NCI-H524 treated with DMSO at 0.1 percent for 48 hours (cell line): Measurements from ENCODE around the gene CST1.
"Not testable (repeated sequence)": the region's sequence is repeated elsewhere in the genome, so short reads cannot be mapped to it uniquely, and the experiment has no call there.

Experiments used
- DNase-seq: peaks from one replicate; lab custom pipeline; 2025; lab: John Stamatoyannopoulos, UW

The CST1 gene

GRCh38 chr20:23750786-23751185 lies at the start of gene CST1:
TSS of gene CST1 (minus strand) at chr20:23750935. CDS start at chr20:23750866, 69 bp downstream.
- not testable (repeated sequence) for DNase-seq

- not testable (repeated sequence) for DNase-seq
Observed at GRCh38 chr20:23799216-23799847, 48.6 kb upstream of the CST1 start.

- no peak for DNase-seq
Observed at GRCh38 chr20:23795526-23795925, 44.8 kb upstream of the CST1 start.

- DNase-seq = no peak
Observed at GRCh38 chr20:23794841-23795240, 44.1 kb upstream of the CST1 start.

GRCh38 chr20:23794065-23794464 lies 43.3 kb upstream of the CST1 start:
- DNase-seq = no peak

- DNase-seq = no peak
Observed at GRCh38 chr20:23783447-23783846, 32.7 kb upstream of the CST1 start.

GRCh38 chr20:23782366-23782983 lies 31.7 kb upstream of the CST1 start:
- no peak for DNase-seq

- DNase-seq = not testable (repeated sequence)
Observed at GRCh38 chr20:23778676-23779075, 27.9 kb upstream of the CST1 start.

- DNase-seq = not testable (repeated sequence)
Observed at GRCh38 chr20:23777380-23777779, 26.6 kb upstream of the CST1 start.

GRCh38 chr20:23776067-23776771 lies 25.5 kb upstream of the CST1 start:
- DNase-seq = no peak

- DNase-seq = no peak
Observed at GRCh38 chr20:23774081-23774480, 23.3 kb upstream of the CST1 start.

GRCh38 chr20:23773579-23773978 lies 22.8 kb upstream of the CST1 start:
- DNase-seq = no peak

GRCh38 chr20:23773127-23773526 lies 22.4 kb upstream of the CST1 start:
- no peak for DNase-seq

GRCh38 chr20:23772074-23772473 lies 21.3 kb upstream of the CST1 start:
- DNase-seq = no peak

GRCh38 chr20:23770384-23770783 lies 19.6 kb upstream of the CST1 start:
- DNase-seq = no peak

- not testable (repeated sequence) for DNase-seq
Observed at GRCh38 chr20:23768520-23768919, 17.8 kb upstream of the CST1 start.

GRCh38 chr20:23766531-23766930 lies 15.8 kb upstream of the CST1 start:
- no peak for DNase-seq

- no peak for DNase-seq
Observed at GRCh38 chr20:23765578-23765977, 14.8 kb upstream of the CST1 start.

- DNase-seq = not testable (repeated sequence)
Observed at GRCh38 chr20:23764630-23765029, 13.9 kb upstream of the CST1 start.

- no peak for DNase-seq
Observed at GRCh38 chr20:23763345-23763744, 12.6 kb upstream of the CST1 start.

- DNase-seq = no peak
Observed at GRCh38 chr20:23759306-23759940, 8.7 kb upstream of the CST1 start.

- DNase-seq = peak; percentile 31
Observed at GRCh38 chr20:23756792-23757191, 6.1 kb upstream of the CST1 start.

GRCh38 chr20:23755131-23755611 lies 4.4 kb upstream of the CST1 start:
- DNase-seq = not testable (repeated sequence)
